ENCODE measurements around the gene IGSF11.

The IGSF11 gene

GRCh38 chr3:118882353-118882947 lies 152.2 kb downstream of the IGSF11 start:
- DNase-seq (ENCODE audit: low read depth in 1 of 2, low spot score in 1 of 2) = peak; percentile 12 to 45
- no peak overlapping the region for H3K27ac ChIP-seq (replicated peaks)
- TF ChIP-seq REST (IDR thresholded peaks at IDR 0.05; ENCODE audit: insufficient replicate concordance, low read depth) (no peak), GABPA (IDR thresholded peaks at IDR 0.05; ENCODE audit: low read depth) (no peak), CTCF (IDR thresholded peaks at IDR 0.05; ENCODE audit: insufficient read depth, low read length) (peak; percentile 30)
- no peak overlapping the region for H3K4me3 ChIP-seq (replicated peaks; ENCODE audit: insufficient read depth, low read length)
- no peaks in the 10 kb centered on the region for H3K27me3 ChIP-seq (ENCODE audit: insufficient read depth, poor library complexity, severe bottlenecking)

- TF ChIP-seq REST (IDR thresholded peaks at IDR 0.05; ENCODE audit: insufficient replicate concordance, low read depth) (no peak), CTCF (IDR thresholded peaks at IDR 0.05; ENCODE audit: insufficient read depth, low read length) (no peak), GABPA (IDR thresholded peaks at IDR 0.05; ENCODE audit: low read depth) (no peak), SPI1 (IDR thresholded peaks at IDR 0.05; ENCODE audit: borderline replicate concordance, low read depth) (no peak), POLR2AphosphoS5 (IDR thresholded peaks at IDR 0.05; ENCODE audit: low read depth) (no peak)
- Histone ChIP-seq H3K27ac (replicated peaks) (no peak overlapping the region), H3K27me3 (ENCODE audit: insufficient read depth, poor library complexity, severe bottlenecking) (no peaks in the 10 kb centered on the region), H3K4me3 (replicated peaks; ENCODE audit: insufficient read depth, low read length) (no peak overlapping the region)
- no peak for DNase-seq (ENCODE audit: low read depth in 1 of 2, low spot score in 1 of 2)
Measured at GRCh38 chr3:118868051-118868450, 166.6 kb downstream of the IGSF11 start.

GRCh38 chr3:118863731-118864322 lies 170.8 kb downstream of the IGSF11 start:
- DNase-seq (ENCODE audit: low read depth in 1 of 2, low spot score in 1 of 2) = peak in 1 of 2 experiments; percentile 8
- H3K27me3 ChIP-seq (ENCODE audit: insufficient read depth, poor library complexity, severe bottlenecking) = no peaks in the 10 kb centered on the region
- TF ChIP-seq GABPA (IDR thresholded peaks at IDR 0.05; ENCODE audit: low read depth) (no peak), CTCF (IDR thresholded peaks at IDR 0.05; ENCODE audit: insufficient read depth, low read length) (peak; percentile 25), POLR2AphosphoS5 (IDR thresholded peaks at IDR 0.05; ENCODE audit: low read depth) (no peak)
- H3K4me3 ChIP-seq (replicated peaks; ENCODE audit: insufficient read depth, low read length) = no peak overlapping the region
- H3K27ac ChIP-seq (replicated peaks) = no peak overlapping the region

- no peak for DNase-seq (ENCODE audit: low read depth in 1 of 2, low spot score in 1 of 2)
- no peak for TF ChIP-seq GABPA (IDR thresholded peaks at IDR 0.05; ENCODE audit: low read depth)
- no peak for TF ChIP-seq POLR2AphosphoS5 (IDR thresholded peaks at IDR 0.05; ENCODE audit: low read depth)
- no peak for TF ChIP-seq CTCF (IDR thresholded peaks at IDR 0.05; ENCODE audit: insufficient read depth, low read length)
- no peak for TF ChIP-seq REST (IDR thresholded peaks at IDR 0.05; ENCODE audit: insufficient replicate concordance, low read depth)
- no peak for TF ChIP-seq SPI1 (IDR thresholded peaks at IDR 0.05; ENCODE audit: borderline replicate concordance, low read depth)
- H3K27me3 ChIP-seq (ENCODE audit: insufficient read depth, poor library complexity, severe bottlenecking) = no peaks in the 10 kb centered on the region
- H3K4me3 ChIP-seq (replicated peaks; ENCODE audit: insufficient read depth, low read length) = no peak overlapping the region
- H3K27ac ChIP-seq (replicated peaks) = no peak overlapping the region
Measured at GRCh38 chr3:118859950-118860349, 174.7 kb downstream of the IGSF11 start.
